ENCODE results near the gene AGAP1. TPM values are rescaled to one million over a fixed set of nuclear protein-coding genes. Genes with fewer than 3 reads are reported as not detected.

The AGAP1 gene
- total RNA-seq, 1 experiment from 2014 or later: 56.4 TPM

DNA sequence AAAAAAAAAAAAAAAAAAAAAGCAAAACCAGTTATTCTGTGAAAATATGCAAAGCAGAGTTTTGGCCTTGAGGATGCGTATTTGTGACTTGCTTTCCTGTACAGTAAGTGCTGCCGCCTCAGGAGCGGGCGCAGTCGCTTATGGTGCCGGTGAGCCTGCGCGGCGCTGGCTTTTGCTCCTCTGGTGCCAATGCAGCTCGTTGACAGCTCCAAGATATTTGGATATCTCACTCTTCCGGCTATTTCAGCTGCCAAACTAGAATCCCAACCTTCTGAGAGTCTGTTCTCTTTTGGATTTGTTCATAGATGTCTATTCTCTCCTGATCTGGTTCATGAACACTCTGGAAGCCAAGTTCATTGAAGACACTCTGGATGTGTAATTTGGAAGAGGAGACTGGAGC is 184.1 kb downstream of the AGAP1 start:
- BruUV-seq (replicated peaks): no TSS peak
- no peaks in the 10 kb centered on the region for H3K27me3 Mint-ChIP-seq (ENCODE audit: unreplicated experiment)
- no peaks in the 10 kb centered on the region for H3K9me3 Mint-ChIP-seq (ENCODE audit: low read depth, unreplicated experiment)
- peaks cover 69% of the 10 kb centered on the region for H3K4me1 Mint-ChIP-seq (ENCODE audit: low read depth, unreplicated experiment)
- no peak overlapping the region for H3K4me3 Mint-ChIP-seq (ENCODE audit: low read depth, unreplicated experiment)
- CTCF ChIA-PET: interaction anchor here (0.6 to 3.0 kb wide), 2 partner anchors 32 to 524 kb away, joined by 5 to 13 read pairs; no protein-coding TSS in a partner anchor
- no peaks in the 10 kb centered on the region for H3K36me3 Mint-ChIP-seq (ENCODE audit: insufficient read depth, unreplicated experiment)
- H3K27ac Mint-ChIP-seq (ENCODE audit: unreplicated experiment): peak overlapping the region; percentile 41
- intact Hi-C loops (cut with micrococcal nuclease; ENCODE audit: unreplicated experiment): no loop called here
- DNase-seq: no peak
- TF ChIP-seq, protein P1, sequence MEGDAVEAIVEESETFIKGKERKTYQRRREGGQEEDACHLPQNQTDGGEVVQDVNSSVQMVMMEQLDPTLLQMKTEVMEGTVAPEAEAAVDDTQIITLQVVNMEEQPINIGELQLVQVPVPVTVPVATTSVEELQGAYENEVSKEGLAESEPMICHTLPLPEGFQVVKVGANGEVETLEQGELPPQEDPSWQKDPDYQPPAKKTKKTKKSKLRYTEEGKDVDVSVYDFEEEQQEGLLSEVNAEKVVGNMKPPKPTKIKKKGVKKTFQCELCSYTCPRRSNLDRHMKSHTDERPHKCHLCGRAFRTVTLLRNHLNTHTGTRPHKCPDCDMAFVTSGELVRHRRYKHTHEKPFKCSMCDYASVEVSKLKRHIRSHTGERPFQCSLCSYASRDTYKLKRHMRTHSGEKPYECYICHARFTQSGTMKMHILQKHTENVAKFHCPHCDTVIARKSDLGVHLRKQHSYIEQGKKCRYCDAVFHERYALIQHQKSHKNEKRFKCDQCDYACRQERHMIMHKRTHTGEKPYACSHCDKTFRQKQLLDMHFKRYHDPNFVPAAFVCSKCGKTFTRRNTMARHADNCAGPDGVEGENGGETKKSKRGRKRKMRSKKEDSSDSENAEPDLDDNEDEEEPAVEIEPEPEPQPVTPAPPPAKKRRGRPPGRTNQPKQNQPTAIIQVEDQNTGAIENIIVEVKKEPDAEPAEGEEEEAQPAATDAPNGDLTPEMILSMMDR (IDR thresholded peaks at IDR 0.05; ENCODE audit: unreplicated experiment): no peak

DNA sequence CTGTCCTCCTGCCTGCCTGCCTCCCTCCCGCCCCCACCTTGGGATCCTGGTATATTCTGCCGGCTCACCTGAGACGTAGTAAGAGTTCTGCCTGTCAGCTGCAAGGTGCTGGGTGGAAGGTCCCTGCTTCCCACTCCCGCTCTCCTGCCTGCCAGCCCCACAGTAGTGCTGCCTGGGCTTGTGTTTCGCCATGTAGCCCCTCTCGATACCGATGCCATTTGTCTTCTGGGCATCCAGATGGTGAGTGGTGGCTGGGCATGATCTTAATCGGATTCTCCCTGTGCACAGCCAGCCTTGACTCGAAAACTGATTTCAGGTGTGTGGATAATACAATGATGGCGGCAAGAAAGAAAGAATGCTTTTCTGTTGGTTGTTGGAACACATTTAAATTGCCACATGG is 184.9 kb downstream of the AGAP1 start:
- BruUV-seq (replicated peaks): no TSS peak
- peaks cover 61% of the 10 kb centered on the region for H3K4me1 Mint-ChIP-seq (ENCODE audit: low read depth, unreplicated experiment)
- DNase-seq: no peak
- no peaks in the 10 kb centered on the region for H3K36me3 Mint-ChIP-seq (ENCODE audit: insufficient read depth, unreplicated experiment)
- no peaks in the 10 kb centered on the region for H3K9me3 Mint-ChIP-seq (ENCODE audit: low read depth, unreplicated experiment)
- TF ChIP-seq, protein P1 (IDR thresholded peaks at IDR 0.05; ENCODE audit: unreplicated experiment): no peak
- intact Hi-C loops (cut with micrococcal nuclease; ENCODE audit: unreplicated experiment): no loop called here
- H3K4me3 Mint-ChIP-seq (ENCODE audit: low read depth, unreplicated experiment): no peak overlapping the region
- H3K27me3 Mint-ChIP-seq (ENCODE audit: unreplicated experiment): no peaks in the 10 kb centered on the region
- CTCF ChIA-PET: no interaction called here
- no peak overlapping the region for H3K27ac Mint-ChIP-seq (ENCODE audit: unreplicated experiment)

GRCh38 chr2:235679471-235679870 is 185.6 kb downstream of the AGAP1 start:
- BruUV-seq (replicated peaks): no TSS peak

DNA sequence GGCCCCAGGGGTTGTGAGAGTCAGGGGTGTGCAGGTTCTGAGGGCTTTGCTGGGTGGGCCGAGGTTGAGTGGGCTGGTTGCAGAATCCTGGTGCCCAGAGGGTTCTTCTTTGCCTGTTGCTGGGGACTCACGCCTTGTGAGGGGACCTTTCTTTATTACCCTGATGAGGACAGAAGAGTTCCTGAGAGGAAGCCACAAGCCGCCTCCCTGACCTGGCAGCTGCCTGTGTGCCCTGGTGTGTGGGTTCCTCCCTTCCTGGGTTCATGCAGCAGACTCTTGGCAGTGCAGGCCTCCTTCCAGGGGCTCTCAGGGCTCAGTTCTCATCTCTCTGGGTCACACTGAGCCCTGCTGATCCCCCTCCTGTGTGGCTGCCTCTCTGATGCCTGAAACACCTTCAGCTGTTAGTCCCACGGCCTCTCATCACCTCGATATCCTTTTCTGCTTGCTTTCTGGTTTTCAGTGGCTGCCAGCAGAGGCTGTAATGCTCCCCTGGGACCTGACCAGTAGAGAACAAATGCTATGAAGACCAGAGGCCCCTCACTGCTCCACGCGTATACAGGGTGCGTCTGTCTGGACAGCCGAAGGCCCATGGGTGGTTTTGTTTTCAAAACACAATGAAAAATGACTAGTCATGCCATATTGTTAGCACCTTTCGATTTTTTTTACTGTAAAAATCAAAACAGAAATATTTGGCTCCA is 191.3 kb downstream of the AGAP1 start:
- Mint-ChIP-seq H3K9me3 (ENCODE audit: low read depth, unreplicated experiment) (no peaks in the 10 kb centered on the region), H3K36me3 (ENCODE audit: insufficient read depth, unreplicated experiment) (no peaks in the 10 kb centered on the region), H3K27ac (ENCODE audit: unreplicated experiment) (peak overlapping the region; percentile 16), H3K4me1 (ENCODE audit: low read depth, unreplicated experiment) (peaks cover 50% of the 10 kb centered on the region), H3K27me3 (ENCODE audit: unreplicated experiment) (no peaks in the 10 kb centered on the region), H3K4me3 (ENCODE audit: low read depth, unreplicated experiment) (no peak overlapping the region)
- no peak for DNase-seq
- CTCF ChIA-PET: interaction anchor here (0.8 kb wide), 1 partner anchor 61 kb away, joined by 4 read pairs; no protein-coding TSS in a partner anchor
- no TSS peak for BruUV-seq (replicated peaks)
- intact Hi-C loops (cut with micrococcal nuclease; ENCODE audit: unreplicated experiment): no loop called here
- TF ChIP-seq, protein P1 (IDR thresholded peaks at IDR 0.05; ENCODE audit: unreplicated experiment): no peak

More at GRCh38 chr2:235679471-235679870, 185.6 kb downstream of the AGAP1 start:
- Mint-ChIP-seq H3K36me3 (ENCODE audit: insufficient read depth, unreplicated experiment) (no peaks in the 10 kb centered on the region), H3K9me3 (ENCODE audit: low read depth, unreplicated experiment) (no peaks in the 10 kb centered on the region), H3K27me3 (ENCODE audit: unreplicated experiment) (no peaks in the 10 kb centered on the region), H3K4me3 (ENCODE audit: low read depth, unreplicated experiment) (no peak overlapping the region), H3K4me1 (ENCODE audit: low read depth, unreplicated experiment) (peaks cover 54% of the 10 kb centered on the region), H3K27ac (ENCODE audit: unreplicated experiment) (no peak overlapping the region)
- no peak for DNase-seq
- intact Hi-C loops (cut with micrococcal nuclease; ENCODE audit: unreplicated experiment): no loop called here
- CTCF ChIA-PET: interaction anchor here (0.7 kb wide), 1 partner anchor 67 kb away, joined by 3 read pairs; no protein-coding TSS in a partner anchor
- TF ChIP-seq, protein P1 (IDR thresholded peaks at IDR 0.05; ENCODE audit: unreplicated experiment): no peak

Data from Calu3 (cell line).